ENCODE measurements around the gene SCAPER. TPM values are rescaled to one million over a fixed set of nuclear protein-coding genes. Genes with fewer than 3 reads are reported as not detected.

SCAPER gene
- polyA plus RNA-seq, 3 donors from 2014 or later = 6.8 to 23.6 (median 6.8) TPM

GRCh38 chr15:76344893-76345582 is 560.1 kb downstream of the SCAPER start:
- Mint-ChIP-seq H3K4me3 (peak overlapping the region; percentile 56 to 72 (median 61)), H3K4me1 (peaks cover 42 to 56% of the 10 kb centered on the region in 2 donors), H3K27me3 (ENCODE audit: low read depth in 3 of 3) (peaks cover 19 to 54% (median 50%) of the 10 kb centered on the region in 3 donors), H3K9me3 (peaks cover 0 to 5% (median 0%) of the 10 kb centered on the region in 6 donors), H3K36me3 (peaks cover 11 to 17% (median 15%) of the 10 kb centered on the region in 3 donors), H3K27ac (no peak overlapping the region)
- DNase-seq = no peak

- no peak for DNase-seq
- peaks cover 25 to 64% (median 63%) of the 10 kb centered on the region in 3 donors for H3K27me3 Mint-ChIP-seq (ENCODE audit: low read depth in 3 of 3)
- H3K27ac Mint-ChIP-seq = no peak overlapping the region
- H3K9me3 Mint-ChIP-seq = peaks cover 0 to 5% (median 0%) of the 10 kb centered on the region in 6 donors
- peaks cover 7 to 10% (median 8%) of the 10 kb centered on the region in 3 donors for H3K36me3 Mint-ChIP-seq
- H3K4me1 Mint-ChIP-seq = peaks cover 52 to 71% of the 10 kb centered on the region in 2 donors
- peak overlapping the region in 3 of 5 donors; percentile 4 to 46 (median 17) for H3K4me3 Mint-ChIP-seq
These were observed 561.7 kb downstream of the SCAPER start for GRCh38 chr15:76343313-76343996.

- peaks cover 53 to 72% of the 10 kb centered on the region in 2 donors for H3K4me1 Mint-ChIP-seq
- peaks cover 0 to 1% (median 0%) of the 10 kb centered on the region in 3 donors for H3K36me3 Mint-ChIP-seq
- DNase-seq = no peak
- peaks cover 0 to 5% (median 0%) of the 10 kb centered on the region in 6 donors for H3K9me3 Mint-ChIP-seq
- peak overlapping the region; percentile 60 to 85 (median 77) for H3K4me3 Mint-ChIP-seq
- peaks cover 26 to 60% (median 60%) of the 10 kb centered on the region in 3 donors for H3K27me3 Mint-ChIP-seq (ENCODE audit: low read depth in 3 of 3)
- no peak overlapping the region for H3K27ac Mint-ChIP-seq
These were observed 562.5 kb downstream of the SCAPER start for GRCh38 chr15:76342382-76343201.

GRCh38 chr15:76342058-76342381 is 563.1 kb downstream of the SCAPER start:
- Mint-ChIP-seq H3K36me3 (peaks cover 0 to 2% (median 0%) of the 10 kb centered on the region in 3 donors), H3K4me1 (peaks cover 58 to 76% of the 10 kb centered on the region in 2 donors), H3K27ac (no peak overlapping the region), H3K9me3 (peaks cover 0 to 8% (median 0%) of the 10 kb centered on the region in 6 donors), H3K27me3 (ENCODE audit: low read depth in 3 of 3) (peaks cover 32 to 65% (median 63%) of the 10 kb centered on the region in 3 donors), H3K4me3 (peak overlapping the region; percentile 72 to 85 (median 77))
- DNase-seq = no peak

GRCh38 chr15:76341366-76342057 is 563.6 kb downstream of the SCAPER start:
- DNase-seq = no peak
- H3K9me3 Mint-ChIP-seq = peaks cover 0 to 8% (median 0%) of the 10 kb centered on the region in 6 donors
- H3K36me3 Mint-ChIP-seq = peaks cover 0 to 4% (median 0%) of the 10 kb centered on the region in 3 donors
- no peak overlapping the region for H3K27ac Mint-ChIP-seq
- H3K4me3 Mint-ChIP-seq = peak overlapping the region; percentile 72 to 88 (median 77)
- peaks cover 36 to 70% (median 62%) of the 10 kb centered on the region in 3 donors for H3K27me3 Mint-ChIP-seq (ENCODE audit: low read depth in 3 of 3)
- peaks cover 61 to 81% of the 10 kb centered on the region in 2 donors for H3K4me1 Mint-ChIP-seq

GRCh38 chr15:76340803-76341365 is 564.3 kb downstream of the SCAPER start:
- H3K4me3 Mint-ChIP-seq = peak overlapping the region; percentile 85 to 96 (median 88)
- peaks cover 63 to 84% of the 10 kb centered on the region in 2 donors for H3K4me1 Mint-ChIP-seq
- DNase-seq = peak in 2 of 3 donors; percentile 50 to 53
- H3K27ac Mint-ChIP-seq = no peak overlapping the region
- H3K9me3 Mint-ChIP-seq = peaks cover 0 to 8% (median 0%) of the 10 kb centered on the region in 6 donors
- peaks cover 0 to 4% (median 0%) of the 10 kb centered on the region in 3 donors for H3K36me3 Mint-ChIP-seq
- H3K27me3 Mint-ChIP-seq (ENCODE audit: low read depth in 3 of 3) = peaks cover 38 to 72% (median 62%) of the 10 kb centered on the region in 3 donors

GRCh38 chr15:76340198-76340802 is 564.8 kb downstream of the SCAPER start:
- peaks cover 0 to 8% (median 0%) of the 10 kb centered on the region in 6 donors for H3K9me3 Mint-ChIP-seq
- H3K36me3 Mint-ChIP-seq = peaks cover 0 to 4% (median 0%) of the 10 kb centered on the region in 3 donors
- peaks cover 38 to 75% (median 62%) of the 10 kb centered on the region in 3 donors for H3K27me3 Mint-ChIP-seq (ENCODE audit: low read depth in 3 of 3)
- peak overlapping the region in 1 of 6 donors; percentile 44 for H3K27ac Mint-ChIP-seq
- peak overlapping the region; percentile 85 to 96 (median 88) for H3K4me3 Mint-ChIP-seq
- DNase-seq = peak in 2 of 3 donors; percentile 38 to 46
- H3K4me1 Mint-ChIP-seq = peaks cover 63 to 84% of the 10 kb centered on the region in 2 donors

- DNase-seq = peak in 1 of 3 donors; percentile 22
- Mint-ChIP-seq H3K27ac (peak overlapping the region in 1 of 6 donors; percentile 44), H3K36me3 (peaks cover 0 to 4% (median 0%) of the 10 kb centered on the region in 3 donors), H3K27me3 (ENCODE audit: low read depth in 3 of 3) (peaks cover 41 to 73% (median 63%) of the 10 kb centered on the region in 3 donors), H3K9me3 (peaks cover 0 to 8% (median 0%) of the 10 kb centered on the region in 6 donors), H3K4me3 (peak overlapping the region; percentile 85 to 96 (median 88)), H3K4me1 (peaks cover 65 to 83% of the 10 kb centered on the region in 2 donors)
These were observed 565.6 kb downstream of the SCAPER start for GRCh38 chr15:76339305-76340197.

- no peak for DNase-seq
- peaks cover 0 to 8% (median 0%) of the 10 kb centered on the region in 6 donors for H3K9me3 Mint-ChIP-seq
- H3K27me3 Mint-ChIP-seq (ENCODE audit: low read depth in 3 of 3) = peaks cover 45 to 69% (median 66%) of the 10 kb centered on the region in 3 donors
- H3K36me3 Mint-ChIP-seq = peaks cover 0 to 4% (median 0%) of the 10 kb centered on the region in 3 donors
- peaks cover 67 to 75% of the 10 kb centered on the region in 2 donors for H3K4me1 Mint-ChIP-seq
- H3K4me3 Mint-ChIP-seq = peak overlapping the region; percentile 49 to 96 (median 70)
- no peak overlapping the region for H3K27ac Mint-ChIP-seq
These were observed 566.4 kb downstream of the SCAPER start for GRCh38 chr15:76338486-76339304.

GRCh38 chr15:76337696-76338485 is 567.2 kb downstream of the SCAPER start:
- peaks cover 60 to 68% of the 10 kb centered on the region in 2 donors for H3K4me1 Mint-ChIP-seq
- H3K27me3 Mint-ChIP-seq (ENCODE audit: low read depth in 3 of 3) = peaks cover 45 to 67% (median 64%) of the 10 kb centered on the region in 3 donors
- DNase-seq = peak in 1 of 3 donors; percentile 20
- H3K9me3 Mint-ChIP-seq = peaks cover 0 to 8% (median 0%) of the 10 kb centered on the region in 6 donors
- peak overlapping the region; percentile 73 to 91 (median 87) for H3K4me3 Mint-ChIP-seq
- H3K27ac Mint-ChIP-seq = peak overlapping the region in 1 of 6 donors; percentile 58
- H3K36me3 Mint-ChIP-seq = peaks cover 0 to 4% (median 0%) of the 10 kb centered on the region in 3 donors

Measured in immature natural killer cell (primary cell).